ENCODE results near the gene CELA2B.

DNA sequence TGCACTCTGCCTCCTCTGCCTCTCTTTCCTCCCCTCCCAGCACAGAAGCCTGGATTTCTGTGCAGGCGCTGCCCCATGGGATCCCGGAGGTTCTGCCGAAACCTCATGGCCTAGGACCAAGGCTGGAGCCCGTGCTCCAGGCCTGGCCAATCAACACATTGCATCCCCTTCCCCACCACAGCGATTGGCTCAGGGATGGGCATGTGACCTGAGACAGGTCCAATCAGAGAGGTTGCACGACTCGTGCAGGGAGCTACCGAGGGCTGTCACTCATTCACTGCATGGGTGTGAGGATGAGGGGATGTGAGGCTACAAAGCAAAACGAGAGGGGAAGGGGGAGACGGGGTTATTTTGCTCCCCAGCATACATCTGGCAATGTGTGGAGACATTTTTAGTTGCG is 3.3 kb upstream of the CELA2B start:
- TF ChIP-seq, protein P1, sequence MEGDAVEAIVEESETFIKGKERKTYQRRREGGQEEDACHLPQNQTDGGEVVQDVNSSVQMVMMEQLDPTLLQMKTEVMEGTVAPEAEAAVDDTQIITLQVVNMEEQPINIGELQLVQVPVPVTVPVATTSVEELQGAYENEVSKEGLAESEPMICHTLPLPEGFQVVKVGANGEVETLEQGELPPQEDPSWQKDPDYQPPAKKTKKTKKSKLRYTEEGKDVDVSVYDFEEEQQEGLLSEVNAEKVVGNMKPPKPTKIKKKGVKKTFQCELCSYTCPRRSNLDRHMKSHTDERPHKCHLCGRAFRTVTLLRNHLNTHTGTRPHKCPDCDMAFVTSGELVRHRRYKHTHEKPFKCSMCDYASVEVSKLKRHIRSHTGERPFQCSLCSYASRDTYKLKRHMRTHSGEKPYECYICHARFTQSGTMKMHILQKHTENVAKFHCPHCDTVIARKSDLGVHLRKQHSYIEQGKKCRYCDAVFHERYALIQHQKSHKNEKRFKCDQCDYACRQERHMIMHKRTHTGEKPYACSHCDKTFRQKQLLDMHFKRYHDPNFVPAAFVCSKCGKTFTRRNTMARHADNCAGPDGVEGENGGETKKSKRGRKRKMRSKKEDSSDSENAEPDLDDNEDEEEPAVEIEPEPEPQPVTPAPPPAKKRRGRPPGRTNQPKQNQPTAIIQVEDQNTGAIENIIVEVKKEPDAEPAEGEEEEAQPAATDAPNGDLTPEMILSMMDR (IDR thresholded peaks at IDR 0.05), result no peak
- no peak for TF ChIP-seq POLR2A (IDR thresholded peaks at IDR 0.05)
